Uterus (tissue), 4 donors: ENCODE measurements around the gene TREML4. TPM values are rescaled to one million over a fixed set of nuclear protein-coding genes. Genes with fewer than 3 reads are reported as not detected.

Source experiments
- DNase-seq, 2 donors: peaks; one replicate each; pipeline ENCODE4 v3.0.0-alpha.2; 2019 to 2020
- H3K27ac ChIP-seq, 2 donors: fragments of 200-600 bp; sonication (generic); 1 replicate in 1 of 2; 2 replicates in 1 of 2; pipeline ENCODE4 v1.5.1; 2016 to 2018
- H3K27me3 ChIP-seq, 2 donors: fragments of 200-600 bp; sonication (generic); one replicate each; pipeline ENCODE4 v1.5.1; 2018 to 2019; ENCODE audit warnings: control low read depth in 1 of 2
- H3K36me3 ChIP-seq, 2 donors: fragments of 200-600 bp; sonication (generic); one replicate each; pipeline ENCODE4 v1.5.1; 2019; ENCODE audit warnings: control low read depth in 1 of 2
- H3K4me1 ChIP-seq, 2 donors: fragments of 200-600 bp; sonication (generic); one replicate each; pipeline ENCODE4 v1.5.1; 2018 to 2019; ENCODE audit warnings: control low read depth in 1 of 2
- H3K4me3 ChIP-seq, 2 donors: fragments of 200-600 bp; sonication (generic); 1 replicate in 1 of 2; 2 replicates in 1 of 2; pipeline ENCODE4 v1.5.1; 2018 to 2019; ENCODE audit warnings: mild to moderate bottlenecking in 1 of 2
- H3K9me3 ChIP-seq, 2 donors: fragments of 200-600 bp; sonication (generic); one replicate each; pipeline ENCODE4 v1.5.1; 2019; ENCODE audit warnings: control low read depth in 1 of 2
- POLR2A ChIP-seq, 2 donors: fragments of 450-650 bp; IDR thresholded peaks; one replicate each; pipeline ENCODE4 v1.6.1; 2016; ENCODE audit warnings: antibody characterized with exemption in 2 of 2, mild to moderate bottlenecking in 1 of 2, moderate library complexity in 1 of 2
- intact Hi-C: fragments of 100-400 bp; cut with DNase I; formaldehyde crosslinking; loops from one replicate; pipeline ENCODE4 v1.15.1; 2023; ENCODE audit warnings: low total_unique reads
- total RNA-seq, 4 donors: library from RNA; depleted of rRNA in 3 of 4; stranded (reverse); fragments of >200 nt in 3 of 4; gene quantifications; one replicate each; pipeline versions ENCODE4 v1.1.0 to v1.2.4, GENCODE V29; 2014 to 2023
- TF ChIP-seq, protein P1 (sequence below), 4 experiments: fragments of 200-600 bp in 2 of 4; fragments of 450-650 bp in 2 of 4; sonication (generic) in 2 of 4; IDR thresholded peaks; one replicate each; pipeline ENCODE4 v1.5.1; 2016 to 2019; ENCODE audit warnings: antibody characterized with exemption in 4 of 4, mild to moderate bottlenecking in 2 of 4, moderate library complexity in 1 of 4
- donor health status: DM: yes; HTN: yes; CAD: no.

The TREML4 gene
- total RNA-seq, 4 donors from 2014 or later: not detected

GRCh38 chr6:41200296-41200900 lies 27.8 kb upstream of the TREML4 start:
- Histone ChIP-seq H3K9me3 (no peaks in the 10 kb centered on the region), H3K4me1 (no peaks in the 10 kb centered on the region), H3K4me3 (no peak overlapping the region), H3K36me3 (no peaks in the 10 kb centered on the region), H3K27me3 (no peaks in the 10 kb centered on the region), H3K27ac (no peak overlapping the region)
- intact Hi-C loops: no loop called here
- TF ChIP-seq, protein P1, sequence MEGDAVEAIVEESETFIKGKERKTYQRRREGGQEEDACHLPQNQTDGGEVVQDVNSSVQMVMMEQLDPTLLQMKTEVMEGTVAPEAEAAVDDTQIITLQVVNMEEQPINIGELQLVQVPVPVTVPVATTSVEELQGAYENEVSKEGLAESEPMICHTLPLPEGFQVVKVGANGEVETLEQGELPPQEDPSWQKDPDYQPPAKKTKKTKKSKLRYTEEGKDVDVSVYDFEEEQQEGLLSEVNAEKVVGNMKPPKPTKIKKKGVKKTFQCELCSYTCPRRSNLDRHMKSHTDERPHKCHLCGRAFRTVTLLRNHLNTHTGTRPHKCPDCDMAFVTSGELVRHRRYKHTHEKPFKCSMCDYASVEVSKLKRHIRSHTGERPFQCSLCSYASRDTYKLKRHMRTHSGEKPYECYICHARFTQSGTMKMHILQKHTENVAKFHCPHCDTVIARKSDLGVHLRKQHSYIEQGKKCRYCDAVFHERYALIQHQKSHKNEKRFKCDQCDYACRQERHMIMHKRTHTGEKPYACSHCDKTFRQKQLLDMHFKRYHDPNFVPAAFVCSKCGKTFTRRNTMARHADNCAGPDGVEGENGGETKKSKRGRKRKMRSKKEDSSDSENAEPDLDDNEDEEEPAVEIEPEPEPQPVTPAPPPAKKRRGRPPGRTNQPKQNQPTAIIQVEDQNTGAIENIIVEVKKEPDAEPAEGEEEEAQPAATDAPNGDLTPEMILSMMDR (IDR thresholded peaks at IDR 0.05): no peak
- no peak for TF ChIP-seq POLR2A (IDR thresholded peaks at IDR 0.05)
- DNase-seq: no peak

DNA sequence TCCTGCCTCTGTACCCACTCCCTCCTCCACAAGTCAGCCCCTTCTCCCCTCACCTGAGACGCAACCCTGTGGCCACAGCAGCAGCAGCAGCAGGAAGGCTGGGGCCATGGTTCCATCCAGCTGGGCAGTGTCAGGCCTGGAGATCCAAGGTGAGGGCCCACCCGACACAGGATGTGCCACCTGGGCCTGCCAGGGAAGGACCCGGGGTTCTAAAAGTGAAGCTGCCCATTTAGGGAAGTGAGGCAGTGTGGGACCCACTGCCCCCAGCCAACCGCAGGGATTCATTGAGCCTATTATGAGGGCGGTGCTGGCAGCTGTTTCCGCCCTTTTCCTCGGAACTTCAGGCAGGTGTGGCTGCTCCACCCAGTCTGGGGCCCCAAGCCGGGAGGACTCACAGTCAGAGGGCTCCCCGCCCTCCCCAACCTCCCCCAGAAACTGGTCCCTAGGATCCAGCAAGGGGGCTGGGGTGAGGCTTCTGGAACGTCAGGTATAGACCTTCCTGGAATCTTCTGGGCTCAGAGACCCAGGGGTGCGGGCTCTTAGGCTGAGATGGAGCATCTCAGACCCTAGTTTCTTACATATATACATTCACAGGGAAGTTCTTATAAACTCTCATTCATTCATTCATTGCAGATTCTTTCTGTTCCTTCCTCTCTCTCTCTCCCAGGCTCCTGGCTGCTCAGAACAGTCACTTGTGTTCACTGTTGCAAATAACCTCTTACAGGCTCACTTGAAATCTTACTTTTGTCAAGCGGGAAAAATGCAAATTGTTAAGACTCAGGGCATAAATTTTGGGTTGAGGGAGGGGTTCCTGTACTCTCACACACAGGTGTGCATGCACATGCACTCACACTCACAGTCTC lies 27.0 kb upstream of the TREML4 start, which contains the start of gene TREML2:
Gene TREML2, minus strand, starts transcription at position 249 of the 863 bp plus-strand sequence. Its CDS starts 141 bp downstream, at position 108.
- Histone ChIP-seq H3K4me1 (no peaks in the 10 kb centered on the region), H3K4me3 (no peak within 1 kb of the TSS), H3K36me3 (no peaks in the 10 kb centered on the region), H3K9me3 (no peaks in the 10 kb centered on the region), H3K27ac (no peak within 1 kb of the TSS), H3K27me3 (no peaks in the 10 kb centered on the region)
- no peak for DNase-seq
- intact Hi-C loops: no loop called here
- no peak for TF ChIP-seq POLR2A (IDR thresholded peaks at IDR 0.05)
- TF ChIP-seq, protein P1 (IDR thresholded peaks at IDR 0.05): no peak

GRCh38 chr6:41201764-41202173 lies 26.4 kb upstream of the TREML4 start:
- no peak overlapping the region for H3K27ac ChIP-seq
- no peak overlapping the region for H3K4me3 ChIP-seq
- H3K4me1 ChIP-seq: no peaks in the 10 kb centered on the region
- no peaks in the 10 kb centered on the region for H3K36me3 ChIP-seq
- TF ChIP-seq POLR2A (IDR thresholded peaks at IDR 0.05): no peak
- TF ChIP-seq, protein P1 (IDR thresholded peaks at IDR 0.05): no peak
- DNase-seq: no peak
- no peaks in the 10 kb centered on the region for H3K27me3 ChIP-seq
- intact Hi-C loops: no loop called here
- H3K9me3 ChIP-seq: no peaks in the 10 kb centered on the region

DNA sequence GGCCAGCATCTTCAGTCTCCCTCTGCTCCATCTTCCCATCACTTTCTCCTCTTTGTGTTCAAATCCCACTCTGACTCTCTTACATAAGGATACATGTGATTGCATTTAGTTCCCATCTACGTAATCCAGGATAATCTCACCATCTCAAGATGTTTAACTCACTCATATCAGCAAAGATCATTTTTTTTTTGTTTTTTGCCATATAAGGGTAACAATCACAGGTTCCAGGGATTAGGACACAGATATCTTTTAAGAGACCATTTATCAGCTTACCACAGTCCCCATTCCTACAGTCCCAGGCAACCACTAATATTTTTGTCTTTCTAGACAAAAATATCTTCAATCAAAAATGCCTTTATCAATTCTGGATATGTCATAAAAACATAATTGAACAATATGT lies 24.0 kb upstream of the TREML4 start:
- no peak for TF ChIP-seq POLR2A (IDR thresholded peaks at IDR 0.05)
- TF ChIP-seq, protein P1 (IDR thresholded peaks at IDR 0.05): no peak
- no peaks in the 10 kb centered on the region for H3K36me3 ChIP-seq
- DNase-seq: no peak
- no peak overlapping the region for H3K4me3 ChIP-seq
- no peaks in the 10 kb centered on the region for H3K4me1 ChIP-seq
- intact Hi-C loops: no loop called here
- no peaks in the 10 kb centered on the region for H3K27me3 ChIP-seq
- H3K27ac ChIP-seq: no peak overlapping the region
- no peaks in the 10 kb centered on the region for H3K9me3 ChIP-seq
